Heart right ventricle (tissue), 16 donors: ENCODE measurements around the gene RTTN. TPM values are rescaled to one million over a fixed set of nuclear protein-coding genes. Genes with fewer than 3 reads are reported as not detected.

ENCODE experiments used
- ATAC-seq, 8 donors: fragments of 200-7000 bp; cut with Tn5 transposase; one replicate each; pipeline ENCODE4 v1.9.1; 2020; ENCODE audit warnings: mild to moderate bottlenecking in 8 of 8, moderate library complexity in 8 of 8, moderate number of reproducible peaks in 1 of 8
- DNase-seq, 2 donors: peaks; one replicate each; pipeline ENCODE4 v3.0.0-alpha.2; 2020
- H3K27ac ChIP-seq, 10 donors: fragments of 200-600 bp; sonication (generic) in 2 of 10; one replicate each; pipeline versions ENCODE4 v1.5.0 to v1.8.0; 2020 to 2022; ENCODE audit warnings: mild to moderate bottlenecking in 3 of 10
- H3K27me3 ChIP-seq, 7 donors: fragments of 200-600 bp; one replicate each; pipeline ENCODE4 v1.8.0; 2021 to 2022; ENCODE audit warnings: mild to moderate bottlenecking in 2 of 7
- H3K36me3 ChIP-seq, 9 donors: fragments of 200-600 bp; sonication (generic) in 1 of 9; one replicate each; pipeline versions ENCODE4 v1.5.0 to v1.8.0; 2020 to 2022; ENCODE audit warnings: mild to moderate bottlenecking in 2 of 9
- H3K4me1 ChIP-seq, 9 donors: fragments of 200-600 bp; sonication (generic) in 1 of 9; one replicate each; pipeline versions ENCODE4 v1.5.0 to v1.8.0; 2020 to 2022; ENCODE audit warnings: mild to moderate bottlenecking in 4 of 9
- H3K4me3 ChIP-seq, 10 donors: fragments of 200-600 bp; sonication (generic) in 2 of 10; one replicate each; pipeline versions ENCODE4 v1.5.0 to v1.8.0; 2020 to 2022; ENCODE audit warnings: mild to moderate bottlenecking in 7 of 10, moderate library complexity in 2 of 10
- H3K9me3 ChIP-seq, 11 donors: fragments of 200-600 bp in 10 of 11; sonication (generic) in 2 of 11; one replicate each; pipeline versions ENCODE4 v1.5.0 to v1.8.0; 2013 to 2022; ENCODE audit warnings: mild to moderate bottlenecking in 2 of 11, control low read depth in 1 of 11, moderate library complexity in 1 of 11
- WGBS, 2 donors: extraction: QIAGEN DNeasy Blood & Tissue Kit; methylation state at CpG; one replicate each; pipeline ENCODE4 v1.1.7; 2013; ENCODE audit warnings: inconsistent platforms in 1 of 2; 5-methylcytosine and 5-hydroxymethylcytosine counted together
- intact Hi-C, 10 donors: fragments of 100-400 bp; cut with DNase I; formaldehyde crosslinking; loops; one replicate each; pipeline versions ENCODE4 v1.11.1 to v1.14.2; 2022
- polyA plus RNA-seq, 2 donors: library from polyadenylated mRNA; stranded (reverse); fragments of 200-250 nt; gene quantifications; one replicate each; pipeline ENCODE4 v1.2.3, GENCODE V29; 2013
- total RNA-seq, 10 donors: library from RNA; stranded (reverse); fragmentation: NEBNext Ultra II Directional in 3 of 10; extraction: Animal tissue kit (Norgen Biotek cat#: 25700) in 3 of 10; gene quantifications; one replicate each; pipeline versions ENCODE4 v1.2.1 to v1.2.4, GENCODE V29; 2021 to 2023
- TF ChIP-seq, protein P1 (sequence below), 9 donors: fragments of 200-600 bp; sonication (generic) in 2 of 9; IDR thresholded peaks; one replicate each; pipeline versions ENCODE4 v1.5.0 to v1.8.0; 2021 to 2022; ENCODE audit warnings: antibody characterized with exemption in 9 of 9, mild to moderate bottlenecking in 5 of 9, moderate library complexity in 1 of 9
- donor health status: Arrhythmogenic right ventricular cardiomyopathy.
- donor health status: ischemic (EF 13 %, LVEDD 7.1; RV severe dilation, severe dysfunction).
- donor health status: healthy with polysubstance abuse.
- donor health status: DM: no; HTN: yes; CAD: no.
- donor health status: DM: no; HTN: no; CAD: no.
- donor health status: ischemic (EF 25% LVEDD 6.9; RV normal size, moderate dysfunction).
- donor health status: ischemic (EF 25% LVEDD 5.7; RV mildly dilated, moderate dysfunction).
- donor health status: healthy.
- donor health status: DM: yes; HTN: yes; CAD: no.
- donor health status: Ischemic cardiomyopathy.
- donor health status: ischemic (EF 35%, LVEDD 5.7; RV mildly dilated, moderate dysfunction).
- donor health status: nonischemic (EF 11% LVEDD 7.7; RV severe dilation, severe dysfunction).
- donor health status: DM: yes; HTN: yes; CAD: no.
- donor health status: PGD.
- donor health status: ischemic (EF 29% LVEDD 5.4; RV normal size, mild dysfunction).
- donor health status: nonischemic (EF 23%, LVEDD 6.1; RV moderate dilation, normal function).

The RTTN gene
- total and polyA plus RNA-seq, 12 donors: 3.5 to 15.7 (median 9.4) TPM

DNA sequence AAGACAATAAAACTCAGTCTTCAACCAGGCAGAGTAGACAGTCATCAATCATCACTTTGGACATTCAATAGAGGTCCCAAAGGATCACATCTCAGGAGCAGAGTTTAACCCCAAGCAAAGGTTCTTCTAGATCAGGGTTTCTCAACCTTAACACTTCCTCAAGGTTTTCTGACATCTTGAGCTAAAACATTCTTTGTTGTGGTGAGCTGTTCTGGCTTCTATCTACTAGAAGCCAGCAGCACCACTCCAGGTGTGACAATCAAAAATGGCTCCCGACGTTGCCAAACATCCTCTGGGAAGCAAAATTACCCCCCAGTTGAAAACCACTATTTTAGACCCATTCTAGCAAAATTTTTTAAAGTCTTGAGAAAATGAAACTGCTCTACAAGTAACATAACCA lies 22.0 kb downstream of the RTTN start:
- Histone ChIP-seq H3K27me3 (no peaks in the 10 kb centered on the region), H3K4me1 (peaks cover 0 to 24% (median 6%) of the 10 kb centered on the region in 9 donors), H3K9me3 (no peaks in the 10 kb centered on the region), H3K27ac (no peak overlapping the region), H3K4me3 (no peak overlapping the region), H3K36me3 (peaks cover 0 to 46% (median 14%) of the 10 kb centered on the region in 9 donors)
- DNase-seq (no peak), ATAC-seq (no peak)
- 88 to 93% methylated on average over 2 of the region's 2 CpGs for WGBS, 2 donors
- TF ChIP-seq, protein P1, sequence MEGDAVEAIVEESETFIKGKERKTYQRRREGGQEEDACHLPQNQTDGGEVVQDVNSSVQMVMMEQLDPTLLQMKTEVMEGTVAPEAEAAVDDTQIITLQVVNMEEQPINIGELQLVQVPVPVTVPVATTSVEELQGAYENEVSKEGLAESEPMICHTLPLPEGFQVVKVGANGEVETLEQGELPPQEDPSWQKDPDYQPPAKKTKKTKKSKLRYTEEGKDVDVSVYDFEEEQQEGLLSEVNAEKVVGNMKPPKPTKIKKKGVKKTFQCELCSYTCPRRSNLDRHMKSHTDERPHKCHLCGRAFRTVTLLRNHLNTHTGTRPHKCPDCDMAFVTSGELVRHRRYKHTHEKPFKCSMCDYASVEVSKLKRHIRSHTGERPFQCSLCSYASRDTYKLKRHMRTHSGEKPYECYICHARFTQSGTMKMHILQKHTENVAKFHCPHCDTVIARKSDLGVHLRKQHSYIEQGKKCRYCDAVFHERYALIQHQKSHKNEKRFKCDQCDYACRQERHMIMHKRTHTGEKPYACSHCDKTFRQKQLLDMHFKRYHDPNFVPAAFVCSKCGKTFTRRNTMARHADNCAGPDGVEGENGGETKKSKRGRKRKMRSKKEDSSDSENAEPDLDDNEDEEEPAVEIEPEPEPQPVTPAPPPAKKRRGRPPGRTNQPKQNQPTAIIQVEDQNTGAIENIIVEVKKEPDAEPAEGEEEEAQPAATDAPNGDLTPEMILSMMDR (IDR thresholded peaks at IDR 0.05): no peak
- intact Hi-C loops: loop anchor here in 1 of 10 donors (5.0 kb wide), 1 partner anchor 269 kb away; no protein-coding TSS in a partner anchor

DNA sequence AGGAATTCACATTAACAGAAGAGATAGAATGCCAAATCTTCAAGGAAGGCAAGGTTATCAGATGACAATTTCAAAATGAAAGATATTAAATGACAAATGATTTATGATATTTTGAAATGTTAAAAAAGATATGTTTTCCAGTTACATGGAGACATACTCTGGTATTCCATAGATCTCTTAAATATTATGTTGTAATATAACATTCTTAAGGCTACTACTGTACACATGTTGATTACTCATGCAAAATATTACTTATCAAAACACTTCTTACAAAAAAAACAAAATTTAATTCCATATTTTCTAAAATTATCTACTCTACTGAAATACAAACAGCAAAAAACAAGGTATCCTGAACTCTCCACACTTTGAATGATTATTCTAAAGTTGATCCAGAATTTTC lies 22.9 kb downstream of the RTTN start:
- Histone ChIP-seq H3K4me3 (no peak overlapping the region), H3K27ac (peak overlapping the region in 3 of 10 donors; percentile 3 to 28 (median 14)), H3K9me3 (no peaks in the 10 kb centered on the region), H3K27me3 (no peaks in the 10 kb centered on the region), H3K36me3 (peaks cover 0 to 44% (median 11%) of the 10 kb centered on the region in 9 donors), H3K4me1 (peaks cover 0 to 24% (median 6%) of the 10 kb centered on the region in 9 donors)
- TF ChIP-seq, protein P1 (IDR thresholded peaks at IDR 0.05): no peak
- ATAC-seq (no peak), DNase-seq (no peak)
- intact Hi-C loops: loop anchor here in 1 of 10 donors (5.0 kb wide), 1 partner anchor 270 kb away; no protein-coding TSS in a partner anchor

DNA sequence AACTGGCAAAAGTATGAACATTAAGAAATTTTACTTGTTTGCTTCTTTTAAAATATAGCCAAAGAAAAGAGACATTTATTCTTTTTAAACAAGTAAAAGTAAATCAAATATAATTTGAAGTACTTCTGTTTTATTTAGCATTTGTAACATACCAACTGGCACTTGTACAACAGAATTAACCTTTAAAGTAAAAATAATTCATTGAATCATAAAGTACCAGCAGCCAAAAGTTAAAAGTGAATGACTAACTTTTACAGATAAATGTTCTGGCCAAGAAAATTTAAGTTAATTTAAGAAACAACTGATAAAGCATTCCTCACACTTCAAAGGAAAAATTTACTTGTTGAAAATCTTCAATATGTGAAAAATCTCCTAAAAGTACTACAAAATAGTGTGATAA lies 23.8 kb downstream of the RTTN start:
- Histone ChIP-seq H3K27ac (peak overlapping the region in 4 of 10 donors; percentile 14 to 28 (median 22)), H3K36me3 (peaks cover 0 to 44% (median 8%) of the 10 kb centered on the region in 9 donors), H3K9me3 (no peaks in the 10 kb centered on the region), H3K27me3 (no peaks in the 10 kb centered on the region), H3K4me1 (peaks cover 0 to 24% (median 6%) of the 10 kb centered on the region in 9 donors), H3K4me3 (no peak overlapping the region)
- TF ChIP-seq, protein P1 (IDR thresholded peaks at IDR 0.05): no peak
- intact Hi-C loops: loop anchor here in 1 of 10 donors (5.0 kb wide), 1 partner anchor 271 kb away; no protein-coding TSS in a partner anchor
- DNase-seq: no peak
- ATAC-seq: no peak

DNA sequence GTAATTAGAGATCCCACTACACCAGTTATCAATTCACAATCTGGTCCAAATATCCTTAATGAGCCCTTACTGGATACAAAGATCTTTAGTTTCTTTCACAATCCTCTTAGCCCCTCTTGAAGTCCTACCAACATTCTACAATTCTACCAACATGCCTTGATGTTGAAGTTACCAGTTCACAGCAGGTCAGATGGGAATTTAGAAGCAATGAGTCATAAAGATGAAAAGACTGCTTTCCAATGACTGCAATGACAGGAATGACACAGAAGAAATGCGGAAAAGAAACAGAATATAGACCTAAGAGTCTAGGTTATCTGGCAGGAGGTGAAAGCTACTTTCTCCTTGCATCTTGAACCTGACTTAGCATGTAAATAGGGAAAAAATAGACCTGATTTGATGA lies 24.5 kb downstream of the RTTN start:
- ATAC-seq: peak in 1 of 8 donors; percentile 27

More for the DNA sequence above, 24.5 kb downstream of the RTTN start:
- H3K36me3 ChIP-seq: peaks cover 0 to 44% (median under 1%) of the 10 kb centered on the region in 9 donors
- H3K27me3 ChIP-seq: no peaks in the 10 kb centered on the region
- DNase-seq: no peak
- peak overlapping the region in 3 of 10 donors; percentile 5 to 28 (median 19) for H3K27ac ChIP-seq
- peaks cover 0 to 24% (median 6%) of the 10 kb centered on the region in 9 donors for H3K4me1 ChIP-seq
- intact Hi-C loops: loop anchor here in 1 of 10 donors (5.0 kb wide), 1 partner anchor 271 kb away; no protein-coding TSS in a partner anchor
- TF ChIP-seq, protein P1 (IDR thresholded peaks at IDR 0.05): no peak
- no peak overlapping the region for H3K4me3 ChIP-seq
- WGBS, 2 donors: 70 to 85% methylated on average over 1 of the region's 1 CpG
- no peaks in the 10 kb centered on the region for H3K9me3 ChIP-seq
